H9 (cell line): ENCODE results near the gene ZNF578. TPM values are rescaled to one million over a fixed set of nuclear protein-coding genes. Genes with fewer than 3 reads are reported as not detected.

Source experiments
- DNase-seq: peaks from one replicate; pipeline ENCODE4 v3.0.0-alpha.2; 2017
- H2AFZ ChIP-seq: one replicate; pipeline ENCODE4 v1.6.1; 2013; ENCODE audit warnings: mild to moderate bottlenecking, low read length, control low read depth, moderate library complexity
- H2AK5ac ChIP-seq: 2 replicates; pipeline ENCODE4 v1.6.1; 2013; ENCODE audit warnings: low read length, control low read depth, mixed read lengths; ENCODE audit not compliant: insufficient read length
- H2BK120ac ChIP-seq: one replicate; pipeline ENCODE4 v1.6.1; 2013; ENCODE audit warnings: low read depth, mild to moderate bottlenecking, low read length, control low read depth, inconsistent platforms; ENCODE audit not compliant: poor library complexity, severe bottlenecking
- H2BK12ac ChIP-seq: 2 replicates; pipeline ENCODE4 v1.6.1; 2013; ENCODE audit warnings: low read length, control low read depth, mixed read lengths, low read depth; ENCODE audit not compliant: insufficient read length
- H2BK15ac ChIP-seq: 2 replicates; pipeline ENCODE4 v1.6.1; 2013; ENCODE audit warnings: low read depth, low read length, control low read depth
- H2BK20ac ChIP-seq: one replicate; pipeline ENCODE4 v1.6.1; 2013; ENCODE audit warnings: low read depth, mild to moderate bottlenecking, low read length, control low read depth, inconsistent platforms; ENCODE audit not compliant: poor library complexity, severe bottlenecking
- H2BK5ac ChIP-seq: 2 replicates; pipeline ENCODE4 v1.6.1; 2013; ENCODE audit warnings: low read length, control low read depth, mixed read lengths; ENCODE audit not compliant: insufficient read length
- H3K14ac ChIP-seq: 2 replicates; pipeline ENCODE4 v1.6.1; 2013; ENCODE audit warnings: low read length, control low read depth; ENCODE audit not compliant: insufficient read depth
- H3K18ac ChIP-seq: 2 replicates; pipeline ENCODE4 v1.6.1; 2013; ENCODE audit warnings: low read depth, mild to moderate bottlenecking, mixed read lengths, low read length, control low read depth; ENCODE audit not compliant: insufficient read length
- H3K23ac ChIP-seq: 2 replicates; pipeline ENCODE4 v1.6.1; 2013; ENCODE audit warnings: low read length, control low read depth, mixed read lengths, low read depth; ENCODE audit not compliant: insufficient read length
- H3K23me2 ChIP-seq: 2 replicates; pipeline ENCODE4 v1.6.1; 2013; ENCODE audit warnings: low read depth, mild to moderate bottlenecking, mixed read lengths, low read length, control low read depth; ENCODE audit not compliant: insufficient read length, poor library complexity, severe bottlenecking
- H3K27ac ChIP-seq: 2 replicates; pipeline ENCODE4 v1.5.1; 2013; ENCODE audit warnings: low read length, control low read depth, mixed read lengths, low read depth; ENCODE audit not compliant: insufficient read length
- H3K27me3 ChIP-seq: 2 replicates; pipeline ENCODE4 v1.6.1; 2013; ENCODE audit warnings: low read length, control low read depth, inconsistent platforms; ENCODE audit not compliant: insufficient read depth
- H3K4ac ChIP-seq: 2 replicates; pipeline ENCODE4 v1.6.1; 2013; ENCODE audit warnings: low read depth, mild to moderate bottlenecking, control low read depth, inconsistent platforms, low read length, moderate library complexity
- H3K4me1 ChIP-seq: 2 replicates; pipeline ENCODE4 v1.6.1; 2013; ENCODE audit warnings: low read length, control low read depth, inconsistent platforms; ENCODE audit not compliant: insufficient read depth
- H3K4me2 ChIP-seq: 2 replicates; pipeline ENCODE4 v1.6.1; 2013; ENCODE audit warnings: low read length, control low read depth, mixed read lengths; ENCODE audit not compliant: insufficient read length, insufficient read depth
- H3K56ac ChIP-seq: 2 replicates; pipeline ENCODE4 v1.6.1; 2013; ENCODE audit warnings: low read depth, mild to moderate bottlenecking, mixed read lengths, low read length, control low read depth; ENCODE audit not compliant: insufficient read length
- H3K79me1 ChIP-seq: 2 replicates; pipeline ENCODE4 v1.6.1; 2013; ENCODE audit warnings: low read depth, mild to moderate bottlenecking, moderate library complexity, low read length, control low read depth, inconsistent platforms; ENCODE audit not compliant: insufficient read depth, poor library complexity, severe bottlenecking
- H3K79me2 ChIP-seq: 2 replicates; pipeline ENCODE4 v1.6.1; 2013; ENCODE audit warnings: low read length, control low read depth, inconsistent platforms; ENCODE audit not compliant: insufficient read depth
- H3K9ac ChIP-seq: 2 replicates; pipeline ENCODE4 v1.6.1; 2013; ENCODE audit warnings: low read length, control low read depth, mixed read lengths; ENCODE audit not compliant: insufficient read length; ENCODE audit errors: extremely low read depth
- H3K9me3 ChIP-seq: one replicate; pipeline ENCODE4 v1.6.1; 2013; ENCODE audit warnings: low read depth, low read length, inconsistent platforms; ENCODE audit not compliant: control insufficient read depth
- H3T11ph ChIP-seq: one replicate; pipeline ENCODE4 v1.6.1; 2013; ENCODE audit warnings: mild to moderate bottlenecking, low read length, control low read depth, inconsistent platforms
- H4K20me1 ChIP-seq: one replicate; pipeline ENCODE4 v1.6.1; 2013; ENCODE audit not compliant: control insufficient read depth, insufficient read length, insufficient read depth
- H4K5ac ChIP-seq: 2 replicates; pipeline ENCODE4 v1.6.1; 2013; ENCODE audit warnings: low read depth, mild to moderate bottlenecking, mixed read lengths, low read length, control low read depth; ENCODE audit not compliant: insufficient read length
- H4K8ac ChIP-seq: replicated peaks from 2 replicates; pipeline ENCODE4 v1.6.1; 2013; ENCODE audit warnings: low read length, control low read depth, mixed read lengths, low read depth; ENCODE audit not compliant: insufficient read length
- H4K91ac ChIP-seq: 2 replicates; pipeline ENCODE4 v1.6.1; 2013; ENCODE audit warnings: low read depth, mild to moderate bottlenecking, moderate library complexity, mixed read lengths, low read length, control low read depth; ENCODE audit not compliant: insufficient read length
- H3K27ac Mint-ChIP-seq, 3 experiments: 2 replicates in 2 of 3; 3 replicates in 1 of 3; pipeline ENCODE4 v1.8.0; 2020 to 2021; ENCODE audit warnings: mixed read lengths in 3 of 3, mild to moderate bottlenecking in 1 of 3, moderate library complexity in 1 of 3
- H3K27me3 Mint-ChIP-seq: 2 replicates; pipeline ENCODE4 v1.8.0; 2021; ENCODE audit warnings: low read depth, mild to moderate bottlenecking, moderate library complexity, mixed read lengths
- H3K36me3 Mint-ChIP-seq, 3 experiments: 2 replicates in 2 of 3; 3 replicates in 1 of 3; pipeline ENCODE4 v1.8.0; 2020 to 2021; ENCODE audit warnings: low read depth in 3 of 3, mixed read lengths in 3 of 3; ENCODE audit not compliant: insufficient read depth in 1 of 3
- H3K4me1 Mint-ChIP-seq, 2 experiments: 2 replicates each; pipeline ENCODE4 v1.8.0; 2020; ENCODE audit warnings: mixed read lengths in 2 of 2
- H3K4me3 Mint-ChIP-seq, 2 experiments: 2 replicates in 1 of 2; 3 replicates in 1 of 2; pipeline ENCODE4 v1.8.0; 2020 to 2021; ENCODE audit warnings: mild to moderate bottlenecking in 2 of 2, mixed read lengths in 2 of 2, moderate library complexity in 1 of 2
- H3K9me3 Mint-ChIP-seq, 2 experiments: 2 replicates in 1 of 2; 3 replicates in 1 of 2; pipeline ENCODE4 v1.8.0; 2020; ENCODE audit warnings: mild to moderate bottlenecking in 2 of 2, mixed read lengths in 2 of 2, moderate library complexity in 1 of 2
- WGBS: extraction: QIAGEN DNeasy Blood & Tissue Kit; methylation state at CpG from one replicate; pipeline ENCODE4 v1.1.7; 2013; ENCODE audit warnings: missing lambda C conversion rate, low lambda C conversion rate, mixed read lengths; ENCODE audit not compliant: insufficient read length; ENCODE audit errors: extremely low coverage; 5-methylcytosine and 5-hydroxymethylcytosine counted together
- total RNA-seq: library from RNA; stranded (reverse); gene quantifications from 2 replicates; pipeline ENCODE4 v1.2.1, GENCODE V29; 2021
- TF ChIP-seq, protein P1 (sequence below): fragments of 200-600 bp; sonication (generic); conservative IDR thresholded peaks from 3 replicates; pipeline ENCODE4 v1.8.0; 2021; ENCODE audit warnings: antibody characterized with exemption, mild to moderate bottlenecking

ZNF578 gene
- total RNA-seq, 1 experiment from 2014 or later = 5.3 TPM

GRCh38 chr19:52494518-52494917 lies 41.2 kb downstream of the ZNF578 start:
- H3K23ac ChIP-seq = no peak overlapping the region
- peaks cover 8% of the 10 kb centered on the region for H3K23me2 ChIP-seq
- no peak overlapping the region for H2BK12ac ChIP-seq
- peaks cover 3% of the 10 kb centered on the region; the same call in 1 of the 2 replicates for H3K27me3 ChIP-seq
- no peaks in the 10 kb centered on the region for H3K9me3 ChIP-seq
- DNase-seq = no peak
- no peak overlapping the region for H2BK120ac ChIP-seq
- no peak overlapping the region for H3K9ac ChIP-seq
- no peak overlapping the region for H3K4me2 ChIP-seq
- H2BK5ac ChIP-seq = no peak overlapping the region
- peaks cover 14 to 19% of the 10 kb centered on the region in 2 experiments for H3K9me3 Mint-ChIP-seq
- H3K36me3 Mint-ChIP-seq = peaks cover 0 to 10% (median 4%) of the 10 kb centered on the region in 3 experiments; a peak in 4 of 7 replicates
- no peak overlapping the region for H3K14ac ChIP-seq
- no peak overlapping the region for H4K8ac ChIP-seq
- peaks cover 68% of the 10 kb centered on the region for H3K27me3 Mint-ChIP-seq
- H2BK15ac ChIP-seq = no peak overlapping the region
- no peak overlapping the region for H4K5ac ChIP-seq
- H3K4me3 Mint-ChIP-seq = no peak overlapping the region
- H4K20me1 ChIP-seq = no peaks in the 10 kb centered on the region
- no peak overlapping the region for H2BK20ac ChIP-seq
- WGBS = no CpG with 5 or more reads among the region's 3 CpGs
- no peak overlapping the region for H4K91ac ChIP-seq
- no peak overlapping the region for H3T11ph ChIP-seq
- no peaks in the 10 kb centered on the region for H3K79me2 ChIP-seq
- H3K27ac ChIP-seq = no peak overlapping the region
- peaks cover 9 to 16% of the 10 kb centered on the region in 2 experiments for H3K4me1 Mint-ChIP-seq
- no peak overlapping the region for H2AK5ac ChIP-seq
- TF ChIP-seq, protein P1, sequence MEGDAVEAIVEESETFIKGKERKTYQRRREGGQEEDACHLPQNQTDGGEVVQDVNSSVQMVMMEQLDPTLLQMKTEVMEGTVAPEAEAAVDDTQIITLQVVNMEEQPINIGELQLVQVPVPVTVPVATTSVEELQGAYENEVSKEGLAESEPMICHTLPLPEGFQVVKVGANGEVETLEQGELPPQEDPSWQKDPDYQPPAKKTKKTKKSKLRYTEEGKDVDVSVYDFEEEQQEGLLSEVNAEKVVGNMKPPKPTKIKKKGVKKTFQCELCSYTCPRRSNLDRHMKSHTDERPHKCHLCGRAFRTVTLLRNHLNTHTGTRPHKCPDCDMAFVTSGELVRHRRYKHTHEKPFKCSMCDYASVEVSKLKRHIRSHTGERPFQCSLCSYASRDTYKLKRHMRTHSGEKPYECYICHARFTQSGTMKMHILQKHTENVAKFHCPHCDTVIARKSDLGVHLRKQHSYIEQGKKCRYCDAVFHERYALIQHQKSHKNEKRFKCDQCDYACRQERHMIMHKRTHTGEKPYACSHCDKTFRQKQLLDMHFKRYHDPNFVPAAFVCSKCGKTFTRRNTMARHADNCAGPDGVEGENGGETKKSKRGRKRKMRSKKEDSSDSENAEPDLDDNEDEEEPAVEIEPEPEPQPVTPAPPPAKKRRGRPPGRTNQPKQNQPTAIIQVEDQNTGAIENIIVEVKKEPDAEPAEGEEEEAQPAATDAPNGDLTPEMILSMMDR = no peak
- H3K18ac ChIP-seq = no peak overlapping the region
- no peak overlapping the region for H3K56ac ChIP-seq
- H3K27ac Mint-ChIP-seq = no peak overlapping the region
- no peaks in the 10 kb centered on the region for H3K4me1 ChIP-seq
- no peak overlapping the region for H3K4ac ChIP-seq
- no peaks in the 10 kb centered on the region for H3K79me1 ChIP-seq
- H2AFZ ChIP-seq = no peak overlapping the region
